Stimulated activated CD8-positive, alpha-beta memory T cell treated with anti-CD3 and anti-CD28 coated beads, Interleukin-15, amount 100 ng/mL, for 48 hours (primary cell): ENCODE results near the gene ZNF79.

Experiments used
- DNase-seq, 2 donors: peaks; one replicate each; pipeline ENCODE4 v3.0.0-alpha.2; 2020; ENCODE audit warnings: low read depth in 2 of 2

ZNF79 gene

DNA sequence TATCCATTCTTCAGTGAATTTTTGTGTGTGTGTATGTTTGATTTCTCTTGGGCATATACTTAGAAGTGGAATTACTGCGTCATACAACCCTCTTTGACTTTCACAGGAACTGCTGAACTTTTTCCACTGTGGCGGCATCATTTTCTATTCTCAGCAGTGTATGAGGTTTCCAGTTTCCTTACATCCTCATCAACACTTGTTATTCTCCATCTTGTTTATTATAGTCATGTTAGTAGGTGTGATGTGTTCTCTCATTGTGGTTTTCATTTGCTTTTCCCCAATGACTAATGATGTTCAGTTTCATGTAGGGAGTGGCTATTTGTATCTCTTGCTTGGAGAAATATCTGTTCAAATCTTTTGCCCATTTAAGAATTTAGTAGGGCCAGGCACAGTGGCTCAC, 2.6 kb downstream of the ZNF79 start:
- DNase-seq, result peak in 1 of 2 donors; percentile 45

DNA sequence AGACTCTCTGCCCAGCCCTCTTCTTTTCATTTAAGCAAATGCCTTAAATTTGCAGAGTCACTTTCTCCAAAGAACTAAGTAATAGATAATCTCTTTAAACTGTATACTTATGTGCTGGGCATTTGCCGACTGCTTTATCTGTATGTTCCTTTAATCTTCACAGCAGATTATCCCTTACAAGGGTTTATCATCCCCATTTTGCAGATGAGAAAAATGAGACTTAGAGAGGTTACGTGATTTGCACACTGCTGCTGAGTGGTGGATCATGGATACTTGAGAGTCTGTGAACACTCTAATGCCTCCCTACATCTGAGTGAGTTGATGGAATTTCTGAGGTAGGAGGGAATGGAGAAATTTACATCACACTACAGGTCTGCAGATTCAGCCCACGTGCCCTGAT, 4.2 kb downstream of the ZNF79 start:
- no peak for DNase-seq

DNA sequence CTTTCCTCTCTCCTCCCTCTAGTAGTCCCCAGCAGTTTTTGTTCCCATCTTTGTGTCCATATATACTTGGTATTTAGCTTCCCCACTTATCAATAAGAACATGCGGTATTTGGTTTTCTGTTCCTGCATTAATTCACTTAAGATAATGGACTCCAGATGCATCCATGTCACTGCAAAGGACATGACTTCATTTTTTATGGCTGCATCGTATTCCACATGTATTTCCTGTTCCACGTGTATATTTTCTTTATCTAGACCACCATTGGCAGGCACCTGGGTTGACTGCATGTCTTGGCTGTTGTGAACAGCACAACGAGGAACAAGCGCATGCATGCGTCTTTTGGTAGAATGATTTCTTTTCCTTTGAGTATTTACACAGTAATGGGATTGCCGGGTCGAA, 6.2 kb downstream of the ZNF79 start:
- DNase-seq, result no peak

DNA sequence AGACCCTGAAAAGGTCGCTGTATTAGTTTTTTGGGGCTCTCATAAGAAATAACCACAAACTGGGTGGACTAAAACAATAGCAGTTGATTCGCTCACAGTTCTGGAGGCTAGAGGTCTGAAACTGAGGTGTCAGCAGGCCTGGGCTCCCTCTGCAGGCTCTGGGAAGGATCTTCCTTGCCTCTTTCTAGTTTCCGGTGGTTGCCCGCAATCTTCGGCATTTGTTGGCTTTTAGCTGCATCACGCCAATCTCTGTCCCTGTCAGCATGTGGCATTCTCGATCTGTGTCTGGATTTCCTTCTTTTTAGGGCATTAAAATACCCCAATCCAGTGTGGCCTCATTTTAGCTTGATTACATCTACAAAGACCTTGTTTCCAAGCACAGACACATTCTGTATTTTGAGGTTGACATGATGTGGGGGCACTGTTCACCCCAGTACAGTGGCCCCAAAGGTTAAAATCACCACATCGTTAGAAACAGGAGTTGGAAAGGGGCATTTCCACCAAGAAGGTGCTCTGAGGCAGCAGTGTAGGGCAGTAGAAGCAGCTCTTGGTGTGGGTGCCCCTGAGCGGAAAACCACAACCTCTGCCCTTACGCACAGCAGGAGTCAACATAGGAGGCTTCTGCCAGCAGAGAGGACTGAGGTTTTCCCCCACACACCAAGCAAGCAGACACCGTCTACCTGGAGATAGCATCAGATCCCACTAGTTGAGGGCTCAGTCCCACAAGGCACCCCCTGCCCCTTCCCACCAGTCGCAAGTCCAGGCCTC, 13.5 kb downstream of the ZNF79 start:
- no peak for DNase-seq

DNA sequence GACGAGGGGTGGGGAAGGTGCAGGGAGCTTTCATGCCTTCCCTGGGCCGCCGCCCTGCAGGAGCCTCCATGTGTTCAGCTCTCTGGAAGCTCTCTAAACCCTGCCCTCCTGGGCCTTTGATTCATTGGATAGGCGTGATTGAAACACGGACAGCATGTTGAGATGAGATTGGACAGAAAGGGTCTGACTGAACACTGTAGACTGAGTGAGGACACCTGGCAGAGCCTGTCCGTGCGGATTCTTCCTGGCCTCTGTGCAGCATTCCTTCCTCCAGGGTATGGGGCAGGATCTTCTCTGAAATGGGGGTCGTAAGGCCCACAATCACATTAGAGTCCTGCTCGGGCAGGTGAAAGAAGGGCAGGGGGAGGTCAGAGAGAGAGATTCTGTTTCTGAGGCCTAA, 14.2 kb downstream of the ZNF79 start:
- no peak for DNase-seq

GRCh38 chr9:127444283-127444920, 20.2 kb downstream of the ZNF79 start:
- no peak for DNase-seq

GRCh38 chr9:127444921-127445850, 21.0 kb downstream of the ZNF79 start:
- DNase-seq, result no peak

DNA sequence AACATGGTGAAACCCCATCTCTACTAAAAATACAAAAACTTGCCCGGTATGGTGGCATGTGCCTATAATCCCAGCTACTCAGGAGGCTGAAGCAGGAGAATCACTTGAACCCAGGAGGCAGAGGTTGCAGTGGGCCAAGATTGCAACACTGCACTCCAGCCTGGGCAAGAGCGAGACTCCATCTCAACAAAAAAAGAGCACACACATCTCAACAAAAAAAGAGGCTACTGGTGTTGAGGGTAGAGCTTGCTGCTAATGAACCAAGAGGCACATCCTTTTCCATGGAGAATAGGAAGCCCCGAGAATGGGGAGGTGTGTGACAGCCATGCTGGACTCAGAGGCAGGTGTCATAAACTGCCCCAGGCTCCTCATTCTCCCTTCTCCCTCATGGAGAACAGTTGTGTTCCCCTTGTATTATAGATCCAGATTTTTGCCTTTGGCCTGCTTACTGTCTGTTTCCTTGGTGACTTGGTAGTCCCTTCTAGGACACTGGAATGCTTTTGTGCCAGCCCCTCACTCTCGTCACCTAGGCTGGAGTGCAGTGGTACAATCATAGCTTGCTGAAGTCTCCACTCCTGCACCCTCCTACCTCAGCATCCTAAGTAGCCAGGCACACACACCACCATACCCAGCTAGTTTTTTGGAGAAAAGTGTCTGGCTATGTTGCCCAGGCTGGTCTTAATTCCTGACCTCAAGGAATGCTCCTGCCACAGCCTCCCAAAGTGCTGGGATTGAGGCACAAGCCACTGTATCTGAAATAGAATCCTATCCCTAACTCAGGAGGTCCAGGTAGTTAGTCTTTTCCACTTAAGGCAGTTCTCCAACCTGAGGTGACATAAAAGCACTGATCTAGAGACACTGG, 21.9 kb downstream of the ZNF79 start:
- DNase-seq, result no peak

DNA sequence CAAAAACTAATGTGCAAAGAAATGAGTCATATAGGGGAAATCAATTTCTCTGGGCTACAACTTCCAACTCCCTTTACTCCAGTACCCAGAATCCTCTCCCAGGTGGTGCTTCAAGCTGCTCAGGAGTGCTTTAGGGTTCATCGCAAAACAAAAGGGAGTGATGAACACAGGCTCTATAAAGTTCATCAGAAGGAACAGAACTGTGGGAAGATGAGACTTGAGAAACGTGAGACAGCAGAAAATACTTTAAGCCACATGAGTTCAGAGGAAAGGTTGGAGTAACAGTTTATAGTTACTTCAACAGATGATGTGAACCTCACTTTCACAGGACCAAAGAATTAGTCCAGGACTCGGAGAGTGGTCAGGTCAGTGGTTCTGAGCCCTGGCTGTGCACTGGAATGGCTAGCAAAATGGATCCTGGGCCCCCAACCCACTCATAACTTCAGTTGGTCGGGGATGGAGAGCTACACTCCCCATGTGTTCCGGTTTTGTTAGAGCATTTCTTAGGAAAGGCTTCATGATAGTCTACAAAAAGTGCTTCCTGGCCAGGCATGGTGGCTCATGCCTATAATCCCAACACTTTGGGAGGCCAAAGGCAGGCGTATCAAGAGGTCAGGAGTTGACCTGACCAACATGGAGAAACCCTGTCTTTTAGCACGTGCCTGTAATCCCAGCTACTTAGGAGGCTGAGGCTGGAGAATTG, 22.7 kb downstream of the ZNF79 start:
- DNase-seq, result no peak

DNA sequence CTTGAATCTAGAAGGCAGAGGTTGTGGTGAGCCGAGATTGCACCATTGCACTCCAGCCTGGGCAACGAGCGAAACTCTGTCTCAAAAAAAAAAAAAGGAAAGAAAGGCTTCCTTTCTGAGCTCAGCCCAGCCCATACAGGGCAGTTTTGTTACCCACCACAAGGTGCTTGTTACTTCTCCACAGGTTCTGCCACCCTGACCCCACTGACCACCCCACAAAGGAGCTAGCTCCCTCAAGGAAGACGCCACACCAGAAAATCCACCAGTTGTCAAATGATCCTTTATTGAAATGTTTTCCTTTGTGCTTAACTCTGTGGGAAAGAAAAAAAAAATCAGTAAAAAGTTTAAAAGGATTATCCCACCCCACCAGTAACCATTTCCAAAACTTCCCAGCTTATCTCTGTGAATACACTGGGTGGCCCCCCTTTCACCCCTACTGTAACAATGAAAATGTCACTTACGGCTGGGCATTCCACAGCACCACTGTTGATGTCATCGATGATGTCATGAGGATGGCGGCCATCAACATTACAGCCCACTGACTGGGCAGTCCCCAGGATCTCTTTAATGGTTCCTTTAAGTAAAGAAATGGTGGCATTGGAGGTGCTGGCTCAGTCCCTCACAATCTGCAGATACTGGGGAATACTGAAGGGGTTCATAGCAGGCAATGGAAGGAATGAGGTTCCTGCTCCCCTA, 23.4 kb downstream of the ZNF79 start:
- no peak for DNase-seq

DNA sequence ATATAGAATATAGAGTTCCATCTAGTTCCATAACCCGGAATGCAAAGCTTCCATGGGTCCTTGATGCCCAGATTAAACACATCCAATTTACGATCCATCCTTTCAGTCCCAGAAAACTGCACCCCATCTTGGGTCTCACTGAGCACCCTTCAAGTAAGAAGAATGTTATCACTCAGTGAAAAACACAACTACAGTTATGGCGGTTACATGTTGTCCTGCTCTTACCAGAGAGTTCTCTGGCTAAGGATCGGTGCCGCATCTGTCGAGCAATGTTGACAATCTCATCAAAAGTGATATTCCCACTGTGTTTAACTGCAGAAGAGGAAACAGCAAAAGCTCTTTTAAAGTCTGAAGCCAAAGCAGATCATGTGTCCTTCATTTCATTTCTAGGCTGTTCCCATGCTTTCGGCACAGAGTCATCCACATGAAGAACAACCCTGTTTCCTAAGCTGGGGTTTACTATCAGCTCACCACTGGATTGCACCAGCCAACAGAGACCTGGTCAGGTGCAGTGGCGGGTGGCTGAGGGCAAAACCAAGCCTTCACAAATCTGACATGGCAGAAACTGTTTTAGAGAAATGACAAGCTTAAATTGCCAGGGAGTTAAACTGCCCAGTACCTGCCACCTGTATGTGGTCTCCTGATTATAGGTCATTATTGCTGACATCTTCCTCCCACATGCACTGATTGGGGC, 24.1 kb downstream of the ZNF79 start:
- no peak for DNase-seq

DNA sequence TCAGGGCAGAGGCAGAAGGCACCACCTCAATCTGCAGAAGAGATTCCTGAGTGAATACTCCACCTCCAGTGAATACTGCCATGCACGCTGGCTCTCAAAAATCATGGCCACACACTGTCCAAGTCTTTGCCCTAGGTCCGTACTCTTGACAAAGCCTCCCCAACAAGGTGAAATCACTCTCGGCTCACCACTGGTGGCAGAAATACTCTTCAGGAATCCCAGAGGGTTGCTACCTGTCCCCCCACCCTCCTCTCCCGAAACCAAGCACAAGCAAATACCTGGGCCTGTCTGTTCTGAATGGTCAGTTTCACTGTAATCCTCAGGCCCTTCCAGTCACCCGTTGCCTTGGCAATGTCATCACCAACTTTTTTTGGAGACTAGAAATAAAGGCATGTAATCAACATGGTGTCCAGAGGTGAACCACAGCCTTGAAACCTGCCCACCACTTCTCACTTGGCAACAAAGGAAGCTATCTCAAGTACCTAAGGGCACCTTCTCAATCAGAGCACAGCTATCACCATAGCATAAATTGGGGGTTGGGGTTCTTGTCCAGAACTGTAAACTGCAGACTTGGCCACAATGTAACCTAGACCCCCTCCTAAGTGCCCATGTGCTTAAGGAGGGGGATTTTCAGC, 25.3 kb downstream of the ZNF79 start:
- DNase-seq, result no peak

GRCh38 chr9:127450243-127450760, 26.1 kb downstream of the ZNF79 start:
- no peak for DNase-seq

DNA sequence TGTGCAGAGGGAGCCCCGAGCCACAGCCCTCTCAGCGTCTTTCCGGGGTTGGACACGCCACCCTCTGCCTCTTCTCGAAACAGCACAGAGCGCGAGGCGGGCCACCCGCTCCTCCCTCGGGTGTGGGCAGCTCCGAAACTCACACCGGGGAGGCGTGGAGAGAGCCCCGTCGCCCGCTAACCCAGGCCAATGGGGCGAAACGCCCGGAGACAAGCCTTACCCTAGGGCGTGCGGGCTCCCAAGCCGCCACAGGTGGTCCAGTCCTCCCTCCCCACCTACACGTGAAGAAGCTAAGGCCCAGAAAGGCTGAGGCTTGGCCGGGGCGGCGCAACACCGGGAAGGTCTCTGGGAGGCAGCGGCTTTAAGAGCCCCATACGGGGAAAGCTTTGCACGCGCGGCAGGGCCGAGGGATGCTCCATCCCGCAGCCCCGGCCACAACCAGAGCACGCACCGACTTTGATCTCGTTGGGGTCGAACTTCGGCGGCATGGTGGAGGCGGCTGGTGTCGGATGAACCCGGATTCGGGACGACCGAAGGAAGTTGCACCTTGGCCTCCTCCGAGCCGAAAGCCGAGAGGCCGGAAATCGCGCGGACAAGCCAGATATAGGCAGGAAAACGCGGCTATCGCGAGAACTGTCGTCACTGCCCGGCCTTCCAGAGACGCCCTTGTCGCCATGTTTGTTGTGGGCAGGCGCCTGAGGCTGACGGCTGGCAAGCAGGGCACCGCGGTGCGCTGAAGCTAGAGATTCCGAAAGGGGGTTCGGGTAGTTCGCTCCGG, 26.8 kb downstream of the ZNF79 start, which contains the start of the genes LRSAM1 and RPL12:
Gene LRSAM1 (plus strand): TSS at position 681 of the 778 bp plus-strand sequence. CDS start 3,018 bp downstream, outside the sequence.
Gene RPL12 (minus strand): TSS at position 577 of the 778 bp plus-strand sequence. CDS start 89 bp downstream, at position 488.
- DNase-seq, result peak; percentile 89

DNA sequence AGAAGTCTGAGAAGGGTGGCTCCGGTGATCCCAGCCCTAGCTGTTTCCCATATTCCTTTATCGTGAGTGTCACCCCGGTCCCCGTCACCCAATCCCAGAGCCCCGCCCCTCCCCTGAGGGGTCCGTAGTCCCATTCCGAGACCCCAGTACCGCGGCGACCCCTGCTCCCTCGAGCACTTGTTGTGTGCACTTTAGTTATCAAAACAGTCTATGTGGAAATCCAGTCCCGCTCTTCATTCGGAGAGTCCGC, 27.4 kb downstream of the ZNF79 start:
- DNase-seq, result no peak

GRCh38 chr9:127451858-127452656, 27.9 kb downstream of the ZNF79 start:
- DNase-seq, result peak; percentile 47 to 53

- no peak for DNase-seq
Observed at GRCh38 chr9:127452691-127453090, 28.5 kb downstream of the ZNF79 start.
